Heart left ventricle (tissue), 16 donors: ENCODE results near the gene MAGI1. TPM values are rescaled to one million over a fixed set of nuclear protein-coding genes. Genes with fewer than 3 reads are reported as not detected.

Experiments
- ATAC-seq, 4 donors: fragments of 200-7000 bp; cut with Tn5 transposase; one replicate each; pipeline ENCODE4 v1.9.1; 2020 to 2022; ENCODE audit warnings: moderate library complexity in 4 of 4, mild to moderate bottlenecking in 3 of 4, moderate number of reproducible peaks in 1 of 4
- DNase-seq, 5 donors: peaks; one replicate each; pipeline ENCODE4 v3.0.0-alpha.2; 2020
- H3K27ac ChIP-seq, 12 donors: fragments of 200-600 bp; sonication (generic) in 4 of 12; one replicate each; pipeline versions ENCODE4 v1.5.0 to v1.8.0; 2016 to 2022; ENCODE audit warnings: mild to moderate bottlenecking in 2 of 12
- H3K27me3 ChIP-seq, 9 donors: fragments of 200-600 bp; sonication (generic) in 2 of 9; one replicate each; pipeline versions ENCODE4 v1.5.1 to v1.8.0; 2016 to 2022; ENCODE audit warnings: mild to moderate bottlenecking in 3 of 9
- H3K36me3 ChIP-seq, 9 donors: fragments of 200-600 bp; sonication (generic) in 2 of 9; one replicate each; pipeline versions ENCODE4 v1.5.0 to v1.8.0; 2018 to 2022; ENCODE audit warnings: mild to moderate bottlenecking in 2 of 9
- H3K4me1 ChIP-seq, 12 donors: fragments of 200-600 bp; sonication (generic) in 4 of 12; one replicate each; pipeline versions ENCODE4 v1.5.0 to v1.8.0; 2016 to 2022; ENCODE audit warnings: mild to moderate bottlenecking in 3 of 12
- H3K4me3 ChIP-seq, 12 donors: fragments of 200-600 bp; sonication (generic) in 4 of 12; one replicate each; pipeline versions ENCODE4 v1.5.0 to v1.8.0; 2017 to 2022; ENCODE audit warnings: mild to moderate bottlenecking in 9 of 12, moderate library complexity in 4 of 12
- H3K9me3 ChIP-seq, 12 donors: fragments of 200-600 bp; sonication (generic) in 4 of 12; one replicate each; pipeline versions ENCODE4 v1.5.0 to v1.8.0; 2016 to 2022; ENCODE audit warnings: mild to moderate bottlenecking in 1 of 12
- POLR2A ChIP-seq, 2 donors: fragments of 450-650 bp; IDR thresholded peaks; one replicate each; pipeline ENCODE4 v1.6.1; 2017; ENCODE audit warnings: antibody characterized with exemption in 2 of 2, mild to moderate bottlenecking in 2 of 2, moderate library complexity in 2 of 2
- WGBS, 4 donors: extraction: QIAGEN DNeasy Blood & Tissue Kit in 2 of 4; methylation state at CpG; one replicate each; pipeline versions ENCODE4 v1.1.5 to v1.1.7; 2013 to 2018; 5-methylcytosine and 5-hydroxymethylcytosine counted together
- intact Hi-C, 10 donors: fragments of 100-400 bp; cut with DNase I; formaldehyde crosslinking; loops; one replicate each; pipeline versions ENCODE4 v1.11.1 to v1.14.2; 2022
- polyA plus RNA-seq, 2 donors: library from polyadenylated mRNA; stranded (reverse); fragments of 200-250 nt; gene quantifications; one replicate each; pipeline ENCODE4 v1.2.3, GENCODE V29; 2013
- total RNA-seq, 9 donors: library from RNA; depleted of rRNA in 2 of 9; stranded (reverse); fragments of >200 nt in 2 of 9; fragmentation: NEBNext Ultra II Directional in 3 of 9; extraction: Animal tissue kit (Norgen Biotek cat#: 25700) in 3 of 9; gene quantifications; one replicate each; pipeline versions ENCODE4 v1.1.0 to v1.2.4, GENCODE V29; 2016 to 2023
- TF ChIP-seq, protein P1 (sequence below), 12 donors: fragments of 200-600 bp; sonication (generic) in 4 of 12; IDR thresholded peaks; one replicate each; pipeline versions ENCODE4 v1.5.0 to v1.8.0; 2018 to 2022; ENCODE audit warnings: antibody characterized with exemption in 12 of 12, mild to moderate bottlenecking in 5 of 12
- donor health status: ischemic (EF 13 %, LVEDD 7.1; RV severe dilation, severe dysfunction).
- donor health status: healthy with polysubstance abuse.
- donor health status: DM: no; HTN: yes; CAD: no.
- donor health status: DM: no; HTN: no; CAD: no.
- donor health status: ischemic (EF 25% LVEDD 6.9; RV normal size, moderate dysfunction).
- donor health status: ischemic (EF 25% LVEDD 5.7; RV mildly dilated, moderate dysfunction).
- donor health status: healthy.
- donor health status: DM: yes; HTN: yes; CAD: no.
- donor health status: ischemic (EF 35%, LVEDD 5.7; RV mildly dilated, moderate dysfunction).
- donor health status: nonischemic (EF 11% LVEDD 7.7; RV severe dilation, severe dysfunction).
- donor health status: DM: yes; HTN: yes; CAD: no.
- donor health status: PGD.
- donor health status: ischemic (EF 29% LVEDD 5.4; RV normal size, mild dysfunction).
- donor health status: nonischemic (EF 23%, LVEDD 6.1; RV moderate dilation, normal function).

Gene MAGI1
- total and polyA plus RNA-seq, 11 donors = 18.5 to 52.1 (median 31.4) TPM

GRCh38 chr3:65331730-65332129 lies 707.0 kb downstream of the MAGI1 start:
- Histone ChIP-seq H3K27me3 (no peaks in the 10 kb centered on the region), H3K9me3 (no peaks in the 10 kb centered on the region), H3K4me1 (peaks cover 0 to 26% (median 11%) of the 10 kb centered on the region in 12 donors), H3K36me3 (no peaks in the 10 kb centered on the region), H3K4me3 (no peak overlapping the region), H3K27ac (no peak overlapping the region)
- DNase-seq (no peak), ATAC-seq (no peak)
- TF ChIP-seq POLR2A (IDR thresholded peaks at IDR 0.05) = no peak
- TF ChIP-seq, protein P1, sequence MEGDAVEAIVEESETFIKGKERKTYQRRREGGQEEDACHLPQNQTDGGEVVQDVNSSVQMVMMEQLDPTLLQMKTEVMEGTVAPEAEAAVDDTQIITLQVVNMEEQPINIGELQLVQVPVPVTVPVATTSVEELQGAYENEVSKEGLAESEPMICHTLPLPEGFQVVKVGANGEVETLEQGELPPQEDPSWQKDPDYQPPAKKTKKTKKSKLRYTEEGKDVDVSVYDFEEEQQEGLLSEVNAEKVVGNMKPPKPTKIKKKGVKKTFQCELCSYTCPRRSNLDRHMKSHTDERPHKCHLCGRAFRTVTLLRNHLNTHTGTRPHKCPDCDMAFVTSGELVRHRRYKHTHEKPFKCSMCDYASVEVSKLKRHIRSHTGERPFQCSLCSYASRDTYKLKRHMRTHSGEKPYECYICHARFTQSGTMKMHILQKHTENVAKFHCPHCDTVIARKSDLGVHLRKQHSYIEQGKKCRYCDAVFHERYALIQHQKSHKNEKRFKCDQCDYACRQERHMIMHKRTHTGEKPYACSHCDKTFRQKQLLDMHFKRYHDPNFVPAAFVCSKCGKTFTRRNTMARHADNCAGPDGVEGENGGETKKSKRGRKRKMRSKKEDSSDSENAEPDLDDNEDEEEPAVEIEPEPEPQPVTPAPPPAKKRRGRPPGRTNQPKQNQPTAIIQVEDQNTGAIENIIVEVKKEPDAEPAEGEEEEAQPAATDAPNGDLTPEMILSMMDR (IDR thresholded peaks at IDR 0.05) = no peak
- intact Hi-C loops = loop anchor here in 2 of 10 donors (10.0 kb wide), 3 partner anchors 403 to 797 kb away; no protein-coding TSS in a partner anchor
- 90 to 100% (median 98%) methylated on average over 3 of the region's 3 CpGs for WGBS, 4 donors

GRCh38 chr3:65330072-65330471 lies 708.6 kb downstream of the MAGI1 start:
- H3K27ac ChIP-seq = peak overlapping the region in 8 of 12 donors; percentile 1 to 59 (median 38)

DNA sequence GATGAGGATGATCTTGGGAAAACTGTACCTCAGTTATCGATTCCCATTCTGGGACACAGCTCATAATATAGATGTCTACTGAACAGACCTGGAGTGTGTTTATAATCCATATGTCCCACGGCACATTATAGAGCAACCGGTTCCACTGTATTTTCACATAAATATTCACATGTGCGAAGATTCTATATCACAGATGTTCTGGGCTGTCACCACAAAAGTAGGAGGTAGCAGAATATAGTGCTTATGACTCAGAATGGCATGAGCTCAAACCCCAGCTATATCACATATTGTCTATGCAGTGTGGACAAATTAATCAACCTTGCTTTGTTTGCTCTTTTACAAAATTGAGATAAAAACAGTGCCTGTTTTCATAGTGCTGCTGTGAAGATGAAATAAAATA lies 710.6 kb downstream of the MAGI1 start:
- WGBS, 4 donors = 96 to 97% (median 96%) methylated on average over 4 of the region's 4 CpGs
- intact Hi-C loops = no loop called here
- Histone ChIP-seq H3K36me3 (no peaks in the 10 kb centered on the region), H3K4me1 (peaks cover 0 to 10% (median 5%) of the 10 kb centered on the region in 12 donors), H3K27me3 (no peaks in the 10 kb centered on the region), H3K27ac (no peak overlapping the region), H3K4me3 (no peak overlapping the region), H3K9me3 (no peaks in the 10 kb centered on the region)
- DNase-seq (no peak), ATAC-seq (no peak)
- TF ChIP-seq, protein P1 (IDR thresholded peaks at IDR 0.05) = no peak
- TF ChIP-seq POLR2A (IDR thresholded peaks at IDR 0.05) = no peak

More at GRCh38 chr3:65330072-65330471, 708.6 kb downstream of the MAGI1 start:
- peaks cover 0 to 26% (median 11%) of the 10 kb centered on the region in 12 donors for H3K4me1 ChIP-seq
- no peaks in the 10 kb centered on the region for H3K36me3 ChIP-seq
- H3K4me3 ChIP-seq = peak overlapping the region in 5 of 12 donors; percentile 4 to 17 (median 10)
- ATAC-seq = peak in 2 of 4 donors; percentile 22 to 70
- TF ChIP-seq POLR2A (IDR thresholded peaks at IDR 0.05) = no peak
- H3K27me3 ChIP-seq = no peaks in the 10 kb centered on the region
- 37 to 50% (median 46%) methylated on average over 6 of the region's 6 CpGs for WGBS, 4 donors
- intact Hi-C loops = loop anchor here in 2 of 10 donors (10.0 kb wide), 3 partner anchors 405 to 795 kb away; no protein-coding TSS in a partner anchor
- H3K9me3 ChIP-seq = no peaks in the 10 kb centered on the region
- peak in 2 of 5 donors; percentile 21 to 24 for DNase-seq

- H3K27ac ChIP-seq = no peak overlapping the region
- H3K4me3 ChIP-seq = no peak overlapping the region
- TF ChIP-seq, protein P1 (IDR thresholded peaks at IDR 0.05) = no peak
- no peak for TF ChIP-seq POLR2A (IDR thresholded peaks at IDR 0.05)
- no peaks in the 10 kb centered on the region for H3K36me3 ChIP-seq
- intact Hi-C loops = no loop called here
- no peaks in the 10 kb centered on the region for H3K27me3 ChIP-seq
- ATAC-seq = no peak
- H3K9me3 ChIP-seq = no peaks in the 10 kb centered on the region
- WGBS, 4 donors = 87 to 94% (median 92%) methylated on average over 3 of the region's 3 CpGs
- DNase-seq = no peak
- H3K4me1 ChIP-seq = peaks cover 0 to 10% (median 5%) of the 10 kb centered on the region in 12 donors
Observed at GRCh38 chr3:65326574-65326973, 712.1 kb downstream of the MAGI1 start.

DNA sequence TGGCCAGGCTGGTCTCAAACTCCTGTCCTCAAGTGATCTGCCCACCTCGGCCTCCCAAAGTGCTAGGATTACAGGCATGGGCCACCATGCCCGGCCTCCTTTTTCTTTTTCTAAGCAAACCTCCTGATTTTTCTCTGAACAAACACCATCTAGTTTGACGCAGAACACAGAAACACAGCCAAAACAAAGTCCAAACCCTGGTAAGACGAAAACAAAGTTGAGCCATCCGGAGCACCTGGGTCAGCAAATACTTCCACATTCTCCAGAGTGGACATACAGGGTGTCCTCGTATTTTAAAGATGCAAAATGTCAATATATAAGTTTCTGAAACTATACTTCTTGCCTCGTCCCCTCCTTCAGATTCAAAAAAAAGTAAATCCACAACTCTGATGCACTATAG lies 715.8 kb downstream of the MAGI1 start:
- Histone ChIP-seq H3K9me3 (peaks cover 0 to 12% (median 4%) of the 10 kb centered on the region in 12 donors), H3K36me3 (no peaks in the 10 kb centered on the region), H3K4me1 (no peaks in the 10 kb centered on the region), H3K27ac (no peak overlapping the region), H3K4me3 (no peak overlapping the region), H3K27me3 (no peaks in the 10 kb centered on the region)
- no peak for ATAC-seq
- 94 to 96% (median 95%) methylated on average over 7 of the region's 7 CpGs for WGBS, 4 donors
- no peak for DNase-seq
- TF ChIP-seq POLR2A (IDR thresholded peaks at IDR 0.05) = no peak
- TF ChIP-seq, protein P1 (IDR thresholded peaks at IDR 0.05) = no peak
- intact Hi-C loops = no loop called here
